ENCODE data around the gene CES4A.

DNA sequence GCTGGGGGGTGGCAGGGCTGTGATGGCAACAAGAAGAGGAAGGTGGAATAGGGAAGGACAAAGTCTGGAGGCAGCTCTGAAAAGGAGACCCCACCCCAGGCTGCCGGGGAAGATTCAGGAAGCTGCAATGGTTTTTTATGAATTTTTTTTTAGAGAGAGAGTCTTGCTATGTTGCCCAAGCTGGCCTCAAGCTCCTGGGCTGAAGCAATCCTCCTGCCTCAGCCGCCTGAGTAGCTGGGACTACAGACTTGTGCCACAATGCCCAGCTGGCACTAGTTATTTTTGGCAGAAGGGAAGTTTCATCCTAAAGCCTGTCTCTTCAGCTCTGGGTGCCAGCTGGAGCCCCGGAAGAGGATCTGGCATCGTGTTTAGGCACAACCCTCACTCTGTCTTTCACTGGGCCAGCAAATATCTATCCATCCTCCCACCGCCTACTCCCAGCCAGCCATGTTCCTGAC lies 28.7 kb upstream of the CES4A start:
- TF ChIP-seq, protein P1, sequence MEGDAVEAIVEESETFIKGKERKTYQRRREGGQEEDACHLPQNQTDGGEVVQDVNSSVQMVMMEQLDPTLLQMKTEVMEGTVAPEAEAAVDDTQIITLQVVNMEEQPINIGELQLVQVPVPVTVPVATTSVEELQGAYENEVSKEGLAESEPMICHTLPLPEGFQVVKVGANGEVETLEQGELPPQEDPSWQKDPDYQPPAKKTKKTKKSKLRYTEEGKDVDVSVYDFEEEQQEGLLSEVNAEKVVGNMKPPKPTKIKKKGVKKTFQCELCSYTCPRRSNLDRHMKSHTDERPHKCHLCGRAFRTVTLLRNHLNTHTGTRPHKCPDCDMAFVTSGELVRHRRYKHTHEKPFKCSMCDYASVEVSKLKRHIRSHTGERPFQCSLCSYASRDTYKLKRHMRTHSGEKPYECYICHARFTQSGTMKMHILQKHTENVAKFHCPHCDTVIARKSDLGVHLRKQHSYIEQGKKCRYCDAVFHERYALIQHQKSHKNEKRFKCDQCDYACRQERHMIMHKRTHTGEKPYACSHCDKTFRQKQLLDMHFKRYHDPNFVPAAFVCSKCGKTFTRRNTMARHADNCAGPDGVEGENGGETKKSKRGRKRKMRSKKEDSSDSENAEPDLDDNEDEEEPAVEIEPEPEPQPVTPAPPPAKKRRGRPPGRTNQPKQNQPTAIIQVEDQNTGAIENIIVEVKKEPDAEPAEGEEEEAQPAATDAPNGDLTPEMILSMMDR (IDR thresholded peaks at IDR 0.05), result no peak
- TF ChIP-seq POLR2A (IDR thresholded peaks at IDR 0.05), result no peak

All from Peyer's patch (tissue), 4 donors.